ENCODE results near the gene DNASE2B. TPM values are rescaled to one million over a fixed set of nuclear protein-coding genes. Genes with fewer than 3 reads are reported as not detected.

DNASE2B gene
- total RNA-seq, 1 donor from 2014 or later = not detected

GRCh38 chr1:84373436-84374141, 24.7 kb upstream of the DNASE2B start:
- ChIA-PET POLR2A (no interaction called here), CTCF (no interaction called here)
- intact Hi-C loops (cut with micrococcal nuclease) = no loop called here
- no peak overlapping the region for H3K27ac Mint-ChIP-seq
- no peak for ATAC-seq (ENCODE audit: low read depth)
- no peak for DNase-seq
- H3K4me1 Mint-ChIP-seq = no peaks in the 10 kb centered on the region
- TF ChIP-seq, protein P1, sequence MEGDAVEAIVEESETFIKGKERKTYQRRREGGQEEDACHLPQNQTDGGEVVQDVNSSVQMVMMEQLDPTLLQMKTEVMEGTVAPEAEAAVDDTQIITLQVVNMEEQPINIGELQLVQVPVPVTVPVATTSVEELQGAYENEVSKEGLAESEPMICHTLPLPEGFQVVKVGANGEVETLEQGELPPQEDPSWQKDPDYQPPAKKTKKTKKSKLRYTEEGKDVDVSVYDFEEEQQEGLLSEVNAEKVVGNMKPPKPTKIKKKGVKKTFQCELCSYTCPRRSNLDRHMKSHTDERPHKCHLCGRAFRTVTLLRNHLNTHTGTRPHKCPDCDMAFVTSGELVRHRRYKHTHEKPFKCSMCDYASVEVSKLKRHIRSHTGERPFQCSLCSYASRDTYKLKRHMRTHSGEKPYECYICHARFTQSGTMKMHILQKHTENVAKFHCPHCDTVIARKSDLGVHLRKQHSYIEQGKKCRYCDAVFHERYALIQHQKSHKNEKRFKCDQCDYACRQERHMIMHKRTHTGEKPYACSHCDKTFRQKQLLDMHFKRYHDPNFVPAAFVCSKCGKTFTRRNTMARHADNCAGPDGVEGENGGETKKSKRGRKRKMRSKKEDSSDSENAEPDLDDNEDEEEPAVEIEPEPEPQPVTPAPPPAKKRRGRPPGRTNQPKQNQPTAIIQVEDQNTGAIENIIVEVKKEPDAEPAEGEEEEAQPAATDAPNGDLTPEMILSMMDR (IDR thresholded peaks at IDR 0.05) = no peak
- no peak overlapping the region for H3K4me3 Mint-ChIP-seq
- no peaks in the 10 kb centered on the region for H3K9me3 Mint-ChIP-seq
- peaks cover 3% of the 10 kb centered on the region for H3K27me3 Mint-ChIP-seq
- H3K36me3 Mint-ChIP-seq (ENCODE audit: low read depth) = no peaks in the 10 kb centered on the region

- Mint-ChIP-seq H3K4me3 (no peak overlapping the region), H3K4me1 (no peaks in the 10 kb centered on the region), H3K27me3 (peaks cover 3% of the 10 kb centered on the region), H3K36me3 (ENCODE audit: low read depth) (no peaks in the 10 kb centered on the region), H3K9me3 (no peaks in the 10 kb centered on the region), H3K27ac (no peak overlapping the region)
- CTCF ChIA-PET = no interaction called here
- DNase-seq (no peak), ATAC-seq (ENCODE audit: low read depth) (no peak)
- POLR2A ChIA-PET = no interaction called here
- intact Hi-C loops (cut with micrococcal nuclease) = no loop called here
- TF ChIP-seq, protein P1 (IDR thresholded peaks at IDR 0.05) = no peak
These were observed 23.1 kb upstream of the DNASE2B start for GRCh38 chr1:84374991-84375696.

GRCh38 chr1:84376000-84376910, 22.0 kb upstream of the DNASE2B start:
- no peak for DNase-seq
- ATAC-seq (ENCODE audit: low read depth) = no peak
- no peaks in the 10 kb centered on the region for H3K36me3 Mint-ChIP-seq (ENCODE audit: low read depth)
- H3K9me3 Mint-ChIP-seq = no peaks in the 10 kb centered on the region
- POLR2A ChIA-PET = no interaction called here
- TF ChIP-seq, protein P1 (IDR thresholded peaks at IDR 0.05) = no peak
- peaks cover 3% of the 10 kb centered on the region for H3K27me3 Mint-ChIP-seq
- H3K4me3 Mint-ChIP-seq = no peak overlapping the region
- H3K27ac Mint-ChIP-seq = no peak overlapping the region
- no peaks in the 10 kb centered on the region for H3K4me1 Mint-ChIP-seq
- intact Hi-C loops (cut with micrococcal nuclease) = no loop called here
- CTCF ChIA-PET = no interaction called here

- H3K36me3 Mint-ChIP-seq (ENCODE audit: low read depth) = no peaks in the 10 kb centered on the region
- no peaks in the 10 kb centered on the region for H3K4me1 Mint-ChIP-seq
- ChIA-PET CTCF (no interaction called here), POLR2A (no interaction called here)
- no peak for ATAC-seq (ENCODE audit: low read depth)
- TF ChIP-seq, protein P1 (IDR thresholded peaks at IDR 0.05) = no peak
- H3K4me3 Mint-ChIP-seq = no peak overlapping the region
- intact Hi-C loops (cut with micrococcal nuclease) = no loop called here
- DNase-seq = no peak
- H3K27me3 Mint-ChIP-seq = peaks cover 6% of the 10 kb centered on the region
- no peaks in the 10 kb centered on the region for H3K9me3 Mint-ChIP-seq
- H3K27ac Mint-ChIP-seq = no peak overlapping the region
These were observed 20.7 kb upstream of the DNASE2B start for GRCh38 chr1:84377480-84378095.
